ACC112 (cell line): ENCODE measurements around the gene HIVEP3.

Source experiments
- H2AFZ ChIP-seq: fragments of 200-600 bp; sonication (generic); one replicate; pipeline ENCODE4 v1.6.0; 2017; ENCODE audit warnings: antibody characterized with exemption, low read length; ENCODE audit not compliant: unreplicated experiment
- H3K27ac ChIP-seq: fragments of 200-600 bp; sonication (generic); 2 replicates; pipeline ENCODE4 v1.5.1; 2014; ENCODE audit warnings: low read depth, mild to moderate bottlenecking, antibody characterized with exemption, low read length, moderate library complexity
- H3K27me3 ChIP-seq: fragments of 200-600 bp; sonication (generic); 2 replicates; pipeline ENCODE4 v1.6.1; 2014; ENCODE audit warnings: mild to moderate bottlenecking, antibody characterized with exemption, low read length, moderate library complexity, mixed read lengths; ENCODE audit not compliant: insufficient read depth
- H3K36me3 ChIP-seq: fragments of 200-600 bp; sonication (generic); 2 replicates; pipeline ENCODE4 v1.6.1; 2016; ENCODE audit warnings: mild to moderate bottlenecking, antibody characterized with exemption, low read length, moderate library complexity, mixed read lengths; ENCODE audit not compliant: insufficient read depth
- H3K4me1 ChIP-seq: fragments of 200-600 bp; sonication (generic); one replicate; pipeline ENCODE4 v1.6.1; 2016; ENCODE audit warnings: low read length, mixed read lengths; ENCODE audit not compliant: insufficient read depth, unreplicated experiment, control insufficient read depth
- H3K4me3 ChIP-seq: fragments of 200-600 bp; sonication (generic); 2 replicates; pipeline ENCODE4 v1.5.1; 2014; ENCODE audit warnings: mild to moderate bottlenecking, low read depth, low read length
- H3K79me2 ChIP-seq: fragments of 200-600 bp; sonication (generic); one replicate; pipeline ENCODE4 v1.6.0; 2016; ENCODE audit warnings: low read length; ENCODE audit not compliant: control insufficient read depth, unreplicated experiment, insufficient read depth

HIVEP3 gene

GRCh38 chr1:41568204-41568603 is 350.5 kb downstream of the HIVEP3 start:
- Histone ChIP-seq H2AFZ (no peak overlapping the region), H3K4me3 (no peak overlapping the region), H3K27me3 (0 out of 2 replicates have a peak, but pooled peaks cover 5% of the 10 kb centered on the region), H3K79me2 (no peaks in the 10 kb centered on the region), H3K4me1 (no peaks in the 10 kb centered on the region), H3K36me3 (no peaks in the 10 kb centered on the region), H3K27ac (no peak overlapping the region)

- H3K27me3 ChIP-seq = 0 out of 2 replicates have a peak, but pooled peaks cover 5% of the 10 kb centered on the region
- H2AFZ ChIP-seq = no peak overlapping the region
- H3K4me3 ChIP-seq = no peak overlapping the region
- no peaks in the 10 kb centered on the region for H3K36me3 ChIP-seq
- H3K79me2 ChIP-seq = no peaks in the 10 kb centered on the region
- H3K27ac ChIP-seq = no peak overlapping the region
- H3K4me1 ChIP-seq = no peaks in the 10 kb centered on the region
Measured at GRCh38 chr1:41566969-41567368, 351.8 kb downstream of the HIVEP3 start.

GRCh38 chr1:41566274-41566885 is 352.3 kb downstream of the HIVEP3 start:
- no peak overlapping the region for H2AFZ ChIP-seq
- H3K27me3 ChIP-seq = 0 out of 2 replicates have a peak, but pooled peaks cover 5% of the 10 kb centered on the region
- H3K79me2 ChIP-seq = no peaks in the 10 kb centered on the region
- H3K27ac ChIP-seq = no peak overlapping the region
- H3K4me1 ChIP-seq = no peaks in the 10 kb centered on the region
- H3K36me3 ChIP-seq = no peaks in the 10 kb centered on the region
- no peak overlapping the region for H3K4me3 ChIP-seq

- no peaks in the 10 kb centered on the region for H3K4me1 ChIP-seq
- H2AFZ ChIP-seq = no peak overlapping the region
- 0 out of 2 replicates have a peak, but pooled peaks cover 5% of the 10 kb centered on the region for H3K27me3 ChIP-seq
- no peak overlapping the region for H3K27ac ChIP-seq
- no peaks in the 10 kb centered on the region for H3K79me2 ChIP-seq
- H3K4me3 ChIP-seq = no peak overlapping the region
- no peaks in the 10 kb centered on the region for H3K36me3 ChIP-seq
Measured at GRCh38 chr1:41564741-41565475, 353.8 kb downstream of the HIVEP3 start.

GRCh38 chr1:41562328-41562727 is 356.4 kb downstream of the HIVEP3 start:
- no peak overlapping the region for H2AFZ ChIP-seq
- H3K27ac ChIP-seq = no peak overlapping the region
- 0 out of 2 replicates have a peak, but pooled peaks cover 5% of the 10 kb centered on the region for H3K27me3 ChIP-seq
- H3K4me3 ChIP-seq = no peak overlapping the region
- no peaks in the 10 kb centered on the region for H3K4me1 ChIP-seq
- H3K79me2 ChIP-seq = no peaks in the 10 kb centered on the region
- H3K36me3 ChIP-seq = no peaks in the 10 kb centered on the region

- no peaks in the 10 kb centered on the region for H3K36me3 ChIP-seq
- no peaks in the 10 kb centered on the region for H3K79me2 ChIP-seq
- peaks cover 5% of the 10 kb centered on the region; the same call in 1 of the 2 replicates for H3K27me3 ChIP-seq
- H3K4me1 ChIP-seq = no peaks in the 10 kb centered on the region
- H2AFZ ChIP-seq = no peak overlapping the region
- H3K4me3 ChIP-seq = no peak overlapping the region
- no peak overlapping the region for H3K27ac ChIP-seq
Measured at GRCh38 chr1:41560931-41561330, 357.8 kb downstream of the HIVEP3 start.

GRCh38 chr1:41560496-41560895 is 358.2 kb downstream of the HIVEP3 start:
- Histone ChIP-seq H3K79me2 (no peaks in the 10 kb centered on the region), H3K27me3 (peaks cover 5% of the 10 kb centered on the region; the same call in 1 of the 2 replicates), H3K27ac (no peak overlapping the region), H3K4me1 (no peaks in the 10 kb centered on the region), H2AFZ (no peak overlapping the region), H3K36me3 (no peaks in the 10 kb centered on the region), H3K4me3 (no peak overlapping the region)

GRCh38 chr1:41559331-41559730 is 359.4 kb downstream of the HIVEP3 start:
- no peaks in the 10 kb centered on the region for H3K79me2 ChIP-seq
- H3K27me3 ChIP-seq = peaks cover under 1% of the 10 kb centered on the region; the same call in 1 of the 2 replicates
- H3K27ac ChIP-seq = no peak overlapping the region
- H2AFZ ChIP-seq = no peak overlapping the region
- no peaks in the 10 kb centered on the region for H3K36me3 ChIP-seq
- H3K4me3 ChIP-seq = no peak overlapping the region
- no peaks in the 10 kb centered on the region for H3K4me1 ChIP-seq

GRCh38 chr1:41558761-41559171 is 360.0 kb downstream of the HIVEP3 start:
- no peaks in the 10 kb centered on the region for H3K36me3 ChIP-seq
- no peaks in the 10 kb centered on the region for H3K4me1 ChIP-seq
- no peaks in the 10 kb centered on the region for H3K79me2 ChIP-seq
- no peak overlapping the region for H3K27ac ChIP-seq
- H3K27me3 ChIP-seq = no peaks in the 10 kb centered on the region; the same call in 1 of the 2 replicates
- no peak overlapping the region for H2AFZ ChIP-seq
- H3K4me3 ChIP-seq = no peak overlapping the region

- H3K27ac ChIP-seq = no peak overlapping the region
- no peaks in the 10 kb centered on the region for H3K36me3 ChIP-seq
Measured at GRCh38 chr1:41557751-41558455, 360.8 kb downstream of the HIVEP3 start.

More at GRCh38 chr1:41557751-41558455, 360.8 kb downstream of the HIVEP3 start:
- Histone ChIP-seq H2AFZ (no peak overlapping the region), H3K4me3 (no peak overlapping the region), H3K79me2 (no peaks in the 10 kb centered on the region), H3K27me3 (no peaks in the 10 kb centered on the region; the same call in 1 of the 2 replicates), H3K4me1 (no peaks in the 10 kb centered on the region)
